Transverse colon (tissue), 4 donors: Measurements from ENCODE around the gene JAKMIP2. TPM values are rescaled to one million over a fixed set of nuclear protein-coding genes. Genes with fewer than 3 reads are reported as not detected.

Experiments used
- DNase-seq: peaks from one replicate; pipeline ENCODE4 v3.0.0-alpha.2; 2019
- H3K27ac ChIP-seq, 4 donors: fragments of 200-600 bp; sonication (generic); 2 replicates each; pipeline ENCODE4 v1.5.1; 2016 to 2018; ENCODE audit warnings: inconsistent platforms in 4 of 4
- H3K27me3 ChIP-seq: fragments of 200-600 bp; sonication (generic); 2 replicates; pipeline ENCODE4 v1.5.1; 2017; ENCODE audit warnings: inconsistent platforms
- H3K36me3 ChIP-seq, 4 donors: fragments of 200-600 bp; sonication (generic); 2 replicates each; pipeline ENCODE4 v1.5.1; 2017 to 2019; ENCODE audit warnings: inconsistent platforms in 4 of 4
- H3K4me1 ChIP-seq, 4 donors: fragments of 200-600 bp; sonication (generic); 2 replicates each; pipeline ENCODE4 v1.5.1; 2017 to 2020; ENCODE audit warnings: inconsistent platforms in 4 of 4
- H3K4me3 ChIP-seq, 4 donors: fragments of 200-600 bp; sonication (generic); 1 replicate in 1 of 4; 2 replicates in 3 of 4; pipeline versions ENCODE4 v1.5.1 to v1.6.1; 2017 to 2019; ENCODE audit warnings: inconsistent platforms in 4 of 4
- H3K9me3 ChIP-seq, 2 donors: fragments of 200-600 bp; sonication (generic); 2 replicates each; pipeline ENCODE4 v1.5.1; 2017 to 2019; ENCODE audit warnings: inconsistent platforms in 2 of 2
- CTCF ChIP-seq, 5 experiments: fragments of 200-600 bp in 3 of 5; fragments of 450-650 bp in 2 of 5; sonication (generic) in 3 of 5; IDR thresholded peaks; 1 replicate in 2 of 5; 2 replicates in 3 of 5; pipeline ENCODE4 v1.5.1; 2016 to 2017; ENCODE audit warnings: antibody characterized with exemption in 5 of 5, inconsistent platforms in 3 of 5, mild to moderate bottlenecking in 2 of 5, moderate library complexity in 1 of 5
- EP300 ChIP-seq: sonication (generic); formaldehyde crosslinking; IDR thresholded peaks from one replicate; pipeline ENCODE4 v1.6.1; 2017; ENCODE audit warnings: antibody characterized with exemption, low read depth
- POLR2A ChIP-seq: fragments of 450-650 bp; IDR thresholded peaks from one replicate; pipeline ENCODE4 v1.6.1; 2016; ENCODE audit warnings: antibody characterized with exemption, mild to moderate bottlenecking, moderate library complexity
- POLR2AphosphoS5 ChIP-seq, 3 donors: sonication (generic); formaldehyde crosslinking; IDR thresholded peaks; one replicate each; pipeline ENCODE4 v1.6.1; 2016; ENCODE audit warnings: antibody characterized with exemption in 3 of 3
- WGBS, 2 donors: methylation state at CpG; one replicate each; pipeline ENCODE4 v1.1.5; 2018; ENCODE audit warnings: low coverage in 1 of 2; 5-methylcytosine and 5-hydroxymethylcytosine counted together
- in situ Hi-C, 4 donors: fragments of 200-750 bp; cut with MboI; loops; one replicate each; pipeline versions ENCODE4 v1.15.0 to v1.15.1; 2017; ENCODE audit warnings: low sequenced_read_pairs in 3 of 4, low pct_ligation_motif_present in 1 of 4, low pct_unique_long_range_greater_than_20kb in 1 of 4
- intact Hi-C: fragments of 100-400 bp; cut with DNase I; formaldehyde crosslinking; loops from one replicate; pipeline ENCODE4 v1.15.1; 2023; ENCODE audit warnings: low total_unique reads
- total RNA-seq, 4 donors: library from RNA; depleted of rRNA; stranded (reverse); fragments of >200 nt; gene quantifications; one replicate each; pipeline ENCODE4 v1.1.0, GENCODE V29; 2016

JAKMIP2 gene
- total RNA-seq, 4 donors from 2014 or later: 0.37 to 0.79 (median 0.40) TPM

GRCh38 chr5:147666419-147666818, 116.1 kb downstream of the JAKMIP2 start:
- no peaks in the 10 kb centered on the region for H3K9me3 ChIP-seq
- in situ Hi-C loops: no loop called here

GRCh38 chr5:147661541-147661940, 121.0 kb downstream of the JAKMIP2 start:
- Histone ChIP-seq H3K9me3 (no peaks in the 10 kb centered on the region), H3K4me1 (no peaks in the 10 kb centered on the region), H3K36me3 (no peaks in the 10 kb centered on the region), H3K4me3 (no peak overlapping the region), H3K27ac (no peak overlapping the region), H3K27me3 (no peaks in the 10 kb centered on the region)
- 86 to 100% methylated on average over 4 to 5 of the region's 5 CpGs for WGBS, 2 donors
- TF ChIP-seq EP300: no peak
- TF ChIP-seq CTCF (IDR thresholded peaks at IDR 0.05): no peak
- TF ChIP-seq POLR2AphosphoS5 (IDR thresholded peaks at IDR 0.05): no peak
- no peak for TF ChIP-seq POLR2A
- no peak for DNase-seq
- intact Hi-C loops (no loop called here), in situ Hi-C loops (no loop called here)

More at GRCh38 chr5:147666419-147666818, 116.1 kb downstream of the JAKMIP2 start:
- no peak overlapping the region for H3K27ac ChIP-seq
- no peak for TF ChIP-seq CTCF (IDR thresholded peaks at IDR 0.05)
- no peak for TF ChIP-seq EP300
- 85% methylated on average over 6 of the region's 6 CpGs for WGBS, 2 donors
- DNase-seq: no peak
- intact Hi-C loops: no loop called here
- H3K4me1 ChIP-seq: peaks cover 0 to 8% (median 0%) of the 10 kb centered on the region in 4 donors
- H3K27me3 ChIP-seq: no peaks in the 10 kb centered on the region
- no peaks in the 10 kb centered on the region for H3K36me3 ChIP-seq
- no peak overlapping the region for H3K4me3 ChIP-seq

- TF ChIP-seq POLR2A (no peak), CTCF (IDR thresholded peaks at IDR 0.05) (no peak), POLR2AphosphoS5 (IDR thresholded peaks at IDR 0.05) (no peak), EP300 (no peak)
- in situ Hi-C loops: no loop called here
- no peaks in the 10 kb centered on the region for H3K36me3 ChIP-seq
- no peaks in the 10 kb centered on the region for H3K4me1 ChIP-seq
- H3K27ac ChIP-seq: no peak overlapping the region
- H3K4me3 ChIP-seq: peak overlapping the region in 1 of 4 donors; percentile 6
- intact Hi-C loops: no loop called here
- DNase-seq: peak; percentile 38
- H3K9me3 ChIP-seq: no peaks in the 10 kb centered on the region
- no peaks in the 10 kb centered on the region for H3K27me3 ChIP-seq
- 62 to 73% methylated on average over 4 to 15 of the region's 15 CpGs for WGBS, 2 donors
Observed at GRCh38 chr5:147659166-147659929, 123.2 kb downstream of the JAKMIP2 start.

GRCh38 chr5:147658293-147658932, 124.1 kb downstream of the JAKMIP2 start:
- TF ChIP-seq POLR2AphosphoS5 (IDR thresholded peaks at IDR 0.05): no peak
- no peak for TF ChIP-seq CTCF (IDR thresholded peaks at IDR 0.05)
- TF ChIP-seq EP300: no peak
- TF ChIP-seq POLR2A: no peak
- DNase-seq: no peak
- no peaks in the 10 kb centered on the region for H3K9me3 ChIP-seq
- no peaks in the 10 kb centered on the region for H3K36me3 ChIP-seq
- H3K4me3 ChIP-seq: no peak overlapping the region
- whole genome bisulfite sequencing, 2 donors: 93% methylated on average over 8 of the region's 8 CpGs; no CpG with 5 or more reads in 1 of the 2 donors
- H3K4me1 ChIP-seq: no peaks in the 10 kb centered on the region
- in situ Hi-C loops (no loop called here), intact Hi-C loops (no loop called here)
- no peaks in the 10 kb centered on the region for H3K27me3 ChIP-seq
- no peak overlapping the region for H3K27ac ChIP-seq
